ENCODE results near the gene INPP5F.

INPP5F gene

DNA sequence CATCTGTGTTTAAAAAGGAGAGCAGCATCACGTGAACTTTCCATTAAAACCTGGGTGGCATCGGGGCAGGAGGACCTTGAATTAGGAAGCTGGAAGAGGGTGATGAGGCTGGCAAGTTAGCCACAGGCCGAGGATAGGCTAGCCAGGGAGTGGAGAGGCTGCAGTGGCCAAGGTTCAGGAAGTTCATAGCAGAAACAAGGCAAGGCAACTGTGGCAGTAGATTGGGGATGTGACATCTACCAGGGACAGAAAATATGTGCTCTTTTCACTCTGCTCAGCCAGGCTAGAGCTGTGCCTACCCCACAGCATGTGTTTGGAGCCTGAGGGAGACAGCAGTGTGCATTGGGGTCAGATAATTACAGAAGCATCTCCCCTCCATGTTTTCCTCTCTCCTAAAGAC, 2.2 kb upstream of the INPP5F start:
- H3K4me1 Mint-ChIP-seq (ENCODE audit: low read depth) = peaks cover 32% of the 10 kb centered on the region
- peaks cover 2% of the 10 kb centered on the region for H3K27me3 Mint-ChIP-seq (ENCODE audit: low read depth)
- no peak overlapping the region for H3K27ac Mint-ChIP-seq
- no peak for DNase-seq (ENCODE audit: low spot score)
- H3K36me3 Mint-ChIP-seq (ENCODE audit: low read depth) = peaks cover 1% of the 10 kb centered on the region
- H3K4me3 Mint-ChIP-seq = no peak overlapping the region
- H3K9me3 Mint-ChIP-seq = peaks cover 5% of the 10 kb centered on the region

DNA sequence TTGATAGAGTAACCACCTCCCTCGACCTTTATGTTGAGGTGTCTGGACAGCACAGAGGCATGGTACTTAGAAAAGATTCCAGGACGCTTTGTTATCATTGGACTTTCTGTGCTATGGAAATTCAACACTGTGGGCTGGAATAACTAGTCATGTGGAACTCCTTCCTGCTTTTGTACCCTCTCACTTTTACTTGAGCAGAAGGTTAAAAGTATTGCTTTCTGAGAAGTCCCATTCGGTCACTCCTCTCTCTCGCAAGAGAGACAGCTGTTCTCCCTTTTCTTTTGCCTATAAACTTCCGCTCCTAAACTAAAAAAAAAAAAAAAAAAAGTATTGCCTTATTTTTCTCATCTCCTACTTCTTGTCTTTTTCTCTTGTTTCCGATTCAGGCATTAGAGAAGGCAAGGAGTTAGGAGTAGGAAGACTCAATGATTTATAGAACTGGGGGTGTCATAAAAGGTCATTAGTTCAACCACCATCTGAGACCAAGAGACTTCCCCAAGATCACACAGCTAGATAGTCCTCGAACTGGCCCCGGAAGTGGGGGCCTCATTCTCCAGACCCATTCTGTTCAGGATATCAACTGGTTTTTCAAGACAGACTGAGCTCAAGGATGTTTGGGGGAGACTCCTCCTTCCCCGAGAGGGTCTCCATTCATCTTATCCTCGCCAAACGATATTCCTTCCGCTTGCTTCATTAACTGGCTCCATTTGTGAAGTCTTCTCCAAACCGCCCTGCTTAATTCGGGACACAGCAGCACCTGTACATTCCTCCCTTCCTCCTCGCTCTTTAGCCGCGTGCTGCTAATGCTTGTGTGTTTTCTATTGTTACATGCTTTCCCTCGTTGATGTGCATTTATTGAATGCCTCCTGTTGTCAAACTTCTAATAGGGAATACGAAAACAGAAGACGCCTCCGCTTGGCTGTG, 995 bp upstream of the INPP5F start:
- DNase-seq (ENCODE audit: low spot score) = no peak
- H3K36me3 Mint-ChIP-seq (ENCODE audit: low read depth) = peaks cover 1% of the 10 kb centered on the region
- peak overlapping the region; percentile 20 for H3K27ac Mint-ChIP-seq
- peaks cover 36% of the 10 kb centered on the region for H3K4me1 Mint-ChIP-seq (ENCODE audit: low read depth)
- peak overlapping the region; percentile 84 for H3K4me3 Mint-ChIP-seq
- H3K9me3 Mint-ChIP-seq = peaks cover 5% of the 10 kb centered on the region
- H3K27me3 Mint-ChIP-seq (ENCODE audit: low read depth) = peaks cover 2% of the 10 kb centered on the region

DNA sequence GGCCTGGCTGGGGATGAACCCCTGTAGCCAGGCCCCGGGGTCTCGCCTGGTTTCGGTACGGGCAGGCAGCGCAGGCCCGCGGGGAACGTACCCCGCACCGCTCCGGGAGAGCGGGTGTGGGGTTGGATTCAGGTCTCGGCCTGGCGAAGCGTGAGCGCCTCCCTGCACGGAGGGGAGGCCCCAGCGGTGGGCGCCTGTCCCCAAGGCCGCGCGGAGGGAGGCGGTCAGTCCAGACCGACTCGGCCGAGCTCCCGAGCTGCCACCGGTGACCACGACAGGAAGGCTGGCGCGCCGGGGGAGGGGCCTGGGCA, 378 bp upstream of the INPP5F start:
- DNase-seq (ENCODE audit: low spot score) = no peak
- Mint-ChIP-seq H3K27ac (peak overlapping the region; percentile 20), H3K4me1 (ENCODE audit: low read depth) (peaks cover 37% of the 10 kb centered on the region), H3K4me3 (peak overlapping the region; percentile 84), H3K27me3 (ENCODE audit: low read depth) (peaks cover 2% of the 10 kb centered on the region), H3K9me3 (peaks cover 4% of the 10 kb centered on the region), H3K36me3 (ENCODE audit: low read depth) (peaks cover 3% of the 10 kb centered on the region)

DNA sequence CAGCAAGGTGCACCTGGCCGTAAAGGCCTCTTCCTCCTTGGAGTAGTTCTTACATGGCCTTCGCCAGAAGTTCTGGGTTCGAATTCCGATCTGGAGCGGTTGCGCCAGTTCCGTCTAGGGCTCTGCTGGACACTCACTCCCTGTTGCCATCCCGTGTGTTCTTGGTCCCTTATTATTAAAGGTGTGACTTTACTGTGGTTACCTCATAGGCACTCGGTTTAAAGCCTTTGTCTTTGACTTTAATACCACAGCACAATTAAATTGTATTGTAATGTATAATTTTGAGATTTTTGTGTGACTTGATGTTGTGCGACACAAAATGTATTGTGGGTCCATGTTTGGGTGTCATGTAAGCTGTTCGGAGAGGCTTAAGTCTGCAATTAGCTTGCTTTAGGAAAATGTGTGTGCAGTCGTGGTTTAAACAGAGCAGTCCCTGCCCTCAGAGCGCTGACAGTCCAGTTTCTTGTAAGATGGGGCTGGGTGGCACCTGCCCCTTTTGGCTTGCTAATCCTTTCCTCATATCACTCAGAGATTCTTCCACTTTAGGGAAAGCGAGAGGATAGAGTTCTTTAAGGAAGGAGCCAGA, 919 bp downstream of the INPP5F start:
- no peaks in the 10 kb centered on the region for H3K9me3 Mint-ChIP-seq

DNA sequence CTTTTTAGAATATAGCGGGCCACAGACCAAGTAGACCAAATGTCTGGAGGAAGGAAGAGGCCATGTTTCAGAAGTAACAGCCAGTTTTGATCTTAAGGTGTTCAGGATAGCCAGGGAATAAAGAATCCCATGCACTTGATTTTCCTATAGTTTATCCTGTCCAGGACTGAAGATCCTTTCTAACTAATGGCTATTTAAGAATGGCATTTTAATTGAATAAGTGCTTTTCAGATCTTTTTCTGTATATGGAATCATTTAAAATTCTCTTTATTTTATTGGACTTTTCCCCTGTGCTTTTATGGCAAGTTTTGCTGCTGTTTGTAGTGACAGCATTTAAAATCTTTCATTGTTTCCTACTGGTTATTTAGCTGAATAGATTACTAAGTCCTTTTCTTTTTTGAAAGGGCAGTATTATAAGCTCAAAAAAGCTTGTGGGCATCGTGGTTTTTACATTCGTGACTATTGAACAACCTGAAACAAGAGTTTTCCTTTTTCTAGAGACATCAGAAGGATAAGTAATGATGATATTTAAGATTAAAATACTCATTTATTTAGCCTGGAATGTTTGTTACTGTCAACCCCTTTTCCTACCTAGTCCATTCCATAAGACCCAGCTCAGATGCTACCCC, 2.4 kb downstream of the INPP5F start:
- H3K27me3 Mint-ChIP-seq (ENCODE audit: low read depth) = peaks cover 2% of the 10 kb centered on the region
- peaks cover 40% of the 10 kb centered on the region for H3K4me1 Mint-ChIP-seq (ENCODE audit: low read depth)
- peaks cover 3% of the 10 kb centered on the region for H3K36me3 Mint-ChIP-seq (ENCODE audit: low read depth)
- H3K9me3 Mint-ChIP-seq = no peaks in the 10 kb centered on the region
- no peak overlapping the region for H3K27ac Mint-ChIP-seq
- DNase-seq (ENCODE audit: low spot score) = no peak
- peak overlapping the region; percentile 89 for H3K4me3 Mint-ChIP-seq

More for the DNA sequence above, 919 bp downstream of the INPP5F start:
- H3K4me1 Mint-ChIP-seq (ENCODE audit: low read depth) = peaks cover 37% of the 10 kb centered on the region
- H3K27ac Mint-ChIP-seq = peak overlapping the region; percentile 76
- H3K36me3 Mint-ChIP-seq (ENCODE audit: low read depth) = peaks cover 3% of the 10 kb centered on the region
- H3K27me3 Mint-ChIP-seq (ENCODE audit: low read depth) = peaks cover 2% of the 10 kb centered on the region
- peak overlapping the region; percentile 89 for H3K4me3 Mint-ChIP-seq
- DNase-seq (ENCODE audit: low spot score) = no peak

DNA sequence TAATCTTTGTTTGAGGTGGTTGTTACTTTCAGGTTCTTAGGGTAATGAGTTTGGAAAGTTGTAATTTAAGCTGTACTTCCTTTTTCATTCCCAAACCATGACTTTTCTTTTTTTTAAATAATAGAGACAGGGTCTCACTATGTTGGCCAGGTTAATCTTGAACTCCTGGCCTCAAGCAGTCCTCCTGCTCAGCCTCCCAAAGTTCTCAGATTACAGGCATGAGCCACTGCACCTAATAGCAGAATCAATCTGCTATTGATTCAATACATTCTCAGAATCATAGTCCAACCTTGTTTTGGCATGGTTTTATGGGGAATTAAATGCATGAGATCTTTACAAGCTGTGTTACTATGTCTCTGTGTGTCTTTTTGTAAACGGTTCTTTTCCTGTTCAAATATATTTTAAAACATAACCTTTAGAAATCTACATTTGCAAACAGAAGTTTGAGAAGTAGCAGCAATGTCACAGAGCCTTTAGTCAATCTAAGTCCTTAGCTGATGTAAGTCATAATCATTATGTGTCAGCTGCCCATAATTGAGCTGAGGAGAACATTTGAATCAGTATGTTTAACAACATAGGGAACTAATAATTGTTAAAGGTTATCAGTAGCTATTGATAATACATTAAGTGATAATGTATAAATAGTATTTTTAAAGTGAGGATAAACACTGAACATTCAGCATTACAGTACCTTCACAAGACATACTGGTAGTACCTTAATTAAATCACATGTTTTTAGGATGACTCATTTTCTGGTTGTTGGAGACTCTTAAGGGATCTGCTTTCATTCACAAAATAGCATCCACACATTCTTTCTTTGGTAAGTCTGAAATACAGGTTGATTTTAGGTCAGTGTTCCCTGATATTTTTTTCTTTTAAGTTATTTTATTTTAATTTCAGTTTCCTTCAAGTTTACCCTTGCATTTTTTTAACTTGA, 8.8 kb downstream of the INPP5F start:
- Mint-ChIP-seq H3K9me3 (no peaks in the 10 kb centered on the region), H3K4me1 (ENCODE audit: low read depth) (peaks cover 15% of the 10 kb centered on the region), H3K4me3 (no peak overlapping the region), H3K36me3 (ENCODE audit: low read depth) (peaks cover 1% of the 10 kb centered on the region), H3K27ac (no peak overlapping the region), H3K27me3 (ENCODE audit: low read depth) (no peaks in the 10 kb centered on the region)
- no peak for DNase-seq (ENCODE audit: low spot score)

DNA sequence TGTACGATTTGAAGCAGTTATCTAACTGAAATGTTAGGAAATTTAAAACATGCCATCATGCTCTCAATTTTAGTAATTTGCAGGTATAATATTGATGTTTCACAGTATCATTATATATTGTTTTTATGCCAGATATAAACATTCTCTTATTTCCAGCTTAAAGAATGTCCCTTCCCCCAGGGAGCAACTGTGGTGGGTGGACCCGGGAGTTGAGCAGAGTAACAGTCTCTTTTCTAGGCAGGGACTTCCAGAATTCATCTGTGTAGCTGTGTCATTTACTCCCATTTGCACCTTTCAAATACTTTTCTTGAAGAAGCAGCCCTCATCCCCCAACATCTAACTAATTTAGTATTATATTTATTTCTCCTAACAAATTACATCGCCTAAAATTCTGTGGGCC, 9.6 kb downstream of the INPP5F start:
- Mint-ChIP-seq H3K27ac (no peak overlapping the region), H3K36me3 (ENCODE audit: low read depth) (no peaks in the 10 kb centered on the region), H3K27me3 (ENCODE audit: low read depth) (no peaks in the 10 kb centered on the region), H3K4me1 (ENCODE audit: low read depth) (peaks cover 17% of the 10 kb centered on the region), H3K4me3 (no peak overlapping the region), H3K9me3 (no peaks in the 10 kb centered on the region)
- DNase-seq (ENCODE audit: low spot score) = no peak

DNA sequence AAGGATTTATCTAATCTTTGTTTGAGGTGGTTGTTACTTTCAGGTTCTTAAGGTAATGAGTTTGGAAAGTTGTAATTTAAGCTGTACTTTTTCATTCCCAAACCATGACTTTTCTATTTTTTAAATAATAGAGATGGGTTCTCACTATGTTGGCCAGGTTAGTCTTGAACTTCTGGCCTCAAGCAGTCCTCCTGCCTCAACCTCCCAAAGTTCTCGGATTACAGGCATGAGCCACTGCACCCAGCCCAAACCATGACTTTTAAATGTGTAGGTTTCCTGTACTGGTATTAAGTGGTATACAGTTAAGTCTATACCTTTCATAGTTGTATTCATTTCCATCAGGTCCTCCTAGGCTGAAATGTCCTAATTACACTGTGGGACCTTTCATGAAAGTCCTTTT, 10.4 kb downstream of the INPP5F start:
- no peaks in the 10 kb centered on the region for H3K9me3 Mint-ChIP-seq
- H3K4me1 Mint-ChIP-seq (ENCODE audit: low read depth) = peaks cover 17% of the 10 kb centered on the region
- no peaks in the 10 kb centered on the region for H3K27me3 Mint-ChIP-seq (ENCODE audit: low read depth)
- DNase-seq (ENCODE audit: low spot score) = no peak
- H3K27ac Mint-ChIP-seq = no peak overlapping the region
- no peaks in the 10 kb centered on the region for H3K36me3 Mint-ChIP-seq (ENCODE audit: low read depth)
- no peak overlapping the region for H3K4me3 Mint-ChIP-seq

DNA sequence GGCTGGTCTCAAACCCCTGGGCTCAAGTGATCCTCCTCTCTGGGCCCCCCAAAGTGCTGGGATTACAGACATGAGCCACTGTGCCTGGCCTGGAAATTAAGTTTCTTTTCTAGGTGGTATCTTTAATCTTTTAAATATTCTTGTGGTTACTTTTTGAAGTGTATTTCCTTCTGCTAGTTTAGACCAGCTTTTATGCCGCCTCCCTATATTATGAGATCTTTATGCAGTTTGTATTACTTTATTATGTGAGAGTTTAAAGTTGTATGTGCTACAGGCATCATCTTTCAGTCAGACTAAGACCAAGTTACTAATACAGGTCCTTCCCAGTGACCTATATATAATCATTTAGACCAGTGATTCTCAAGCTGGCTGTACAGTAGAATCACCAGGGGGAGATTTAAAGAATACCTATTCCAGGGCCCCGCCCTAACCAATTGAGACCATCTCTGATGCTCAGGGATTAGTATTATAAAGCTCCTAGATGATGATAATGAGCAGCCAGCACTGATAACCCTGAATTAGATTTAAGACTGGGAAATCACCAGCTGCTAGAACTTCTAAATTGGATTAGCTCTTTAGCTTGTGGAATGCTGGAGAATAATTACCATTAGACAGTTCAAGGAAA, 11.3 kb downstream of the INPP5F start:
- Mint-ChIP-seq H3K27ac (no peak overlapping the region), H3K4me1 (ENCODE audit: low read depth) (peaks cover 17% of the 10 kb centered on the region), H3K4me3 (no peak overlapping the region), H3K27me3 (ENCODE audit: low read depth) (no peaks in the 10 kb centered on the region), H3K36me3 (ENCODE audit: low read depth) (no peaks in the 10 kb centered on the region), H3K9me3 (no peaks in the 10 kb centered on the region)
- no peak for DNase-seq (ENCODE audit: low spot score)

DNA sequence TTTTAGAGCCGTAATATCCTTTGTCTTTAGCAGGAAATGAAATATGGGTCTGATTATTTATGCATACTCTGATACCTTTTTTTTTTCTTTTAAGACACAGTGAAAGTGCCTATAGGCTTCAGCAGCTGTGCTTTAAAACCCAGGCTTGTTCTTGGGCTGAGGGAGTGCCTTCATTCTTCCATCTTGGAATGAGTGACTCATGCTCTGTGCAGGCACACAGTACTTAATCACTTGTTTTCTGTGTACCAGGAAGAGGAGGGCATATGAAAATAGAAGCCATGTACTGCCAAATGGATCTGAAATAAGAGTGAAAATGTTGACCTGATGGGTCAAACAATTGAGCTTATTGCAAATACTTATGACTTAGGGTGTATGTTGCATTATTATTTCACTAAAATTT, 12.0 kb downstream of the INPP5F start:
- no peaks in the 10 kb centered on the region for H3K27me3 Mint-ChIP-seq (ENCODE audit: low read depth)
- no peaks in the 10 kb centered on the region for H3K36me3 Mint-ChIP-seq (ENCODE audit: low read depth)
- no peak overlapping the region for H3K4me3 Mint-ChIP-seq
- no peak overlapping the region for H3K27ac Mint-ChIP-seq
- H3K9me3 Mint-ChIP-seq = no peaks in the 10 kb centered on the region
- DNase-seq (ENCODE audit: low spot score) = no peak
- H3K4me1 Mint-ChIP-seq (ENCODE audit: low read depth) = peaks cover 17% of the 10 kb centered on the region

DNA sequence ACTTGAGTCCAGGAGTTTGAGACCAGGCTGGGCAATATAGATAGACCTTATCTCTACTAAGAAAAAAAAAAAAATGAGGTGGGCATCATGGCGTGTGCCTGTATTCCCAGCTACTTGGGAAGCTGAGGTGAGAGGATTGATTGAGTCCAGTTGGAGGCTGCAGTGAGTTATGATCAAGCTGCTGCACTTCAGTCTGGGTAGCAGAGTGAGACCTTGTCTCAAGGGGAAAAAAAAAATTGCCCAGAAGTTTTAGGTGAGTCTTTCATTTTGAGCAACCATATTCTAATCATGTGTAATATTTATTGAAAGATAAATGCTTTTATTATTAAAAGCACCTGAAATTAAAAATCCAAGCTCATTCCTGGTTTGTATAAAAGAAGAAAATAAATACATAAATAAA, 13.1 kb downstream of the INPP5F start:
- no peak overlapping the region for H3K27ac Mint-ChIP-seq
- no peaks in the 10 kb centered on the region for H3K9me3 Mint-ChIP-seq
- peaks cover 13% of the 10 kb centered on the region for H3K4me1 Mint-ChIP-seq (ENCODE audit: low read depth)
- DNase-seq (ENCODE audit: low spot score) = no peak
- H3K36me3 Mint-ChIP-seq (ENCODE audit: low read depth) = no peaks in the 10 kb centered on the region
- H3K4me3 Mint-ChIP-seq = no peak overlapping the region
- no peaks in the 10 kb centered on the region for H3K27me3 Mint-ChIP-seq (ENCODE audit: low read depth)

DNA sequence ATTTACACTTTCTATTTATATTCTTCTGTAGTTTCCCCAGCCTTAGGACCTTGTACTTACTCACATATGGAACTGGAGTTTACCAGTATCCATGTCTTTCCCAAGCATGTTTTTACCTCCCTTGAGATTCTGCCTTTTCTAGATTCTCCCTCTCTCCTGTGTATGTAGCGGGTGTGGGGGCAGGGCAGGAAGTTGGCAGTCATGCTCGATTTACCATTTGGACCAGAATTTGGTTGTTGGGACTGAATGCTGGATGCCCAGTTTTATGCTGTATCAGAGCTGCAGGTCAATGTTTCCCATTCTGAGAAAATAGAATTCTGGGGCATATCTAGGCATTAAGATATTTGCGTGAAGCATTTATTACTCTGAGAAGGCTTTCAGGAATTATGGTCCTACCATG, 14.2 kb downstream of the INPP5F start:
- Mint-ChIP-seq H3K9me3 (no peaks in the 10 kb centered on the region), H3K4me1 (ENCODE audit: low read depth) (peaks cover 20% of the 10 kb centered on the region), H3K27ac (no peak overlapping the region), H3K4me3 (no peak overlapping the region), H3K36me3 (ENCODE audit: low read depth) (no peaks in the 10 kb centered on the region), H3K27me3 (ENCODE audit: low read depth) (no peaks in the 10 kb centered on the region)
- no peak for DNase-seq (ENCODE audit: low spot score)

DNA sequence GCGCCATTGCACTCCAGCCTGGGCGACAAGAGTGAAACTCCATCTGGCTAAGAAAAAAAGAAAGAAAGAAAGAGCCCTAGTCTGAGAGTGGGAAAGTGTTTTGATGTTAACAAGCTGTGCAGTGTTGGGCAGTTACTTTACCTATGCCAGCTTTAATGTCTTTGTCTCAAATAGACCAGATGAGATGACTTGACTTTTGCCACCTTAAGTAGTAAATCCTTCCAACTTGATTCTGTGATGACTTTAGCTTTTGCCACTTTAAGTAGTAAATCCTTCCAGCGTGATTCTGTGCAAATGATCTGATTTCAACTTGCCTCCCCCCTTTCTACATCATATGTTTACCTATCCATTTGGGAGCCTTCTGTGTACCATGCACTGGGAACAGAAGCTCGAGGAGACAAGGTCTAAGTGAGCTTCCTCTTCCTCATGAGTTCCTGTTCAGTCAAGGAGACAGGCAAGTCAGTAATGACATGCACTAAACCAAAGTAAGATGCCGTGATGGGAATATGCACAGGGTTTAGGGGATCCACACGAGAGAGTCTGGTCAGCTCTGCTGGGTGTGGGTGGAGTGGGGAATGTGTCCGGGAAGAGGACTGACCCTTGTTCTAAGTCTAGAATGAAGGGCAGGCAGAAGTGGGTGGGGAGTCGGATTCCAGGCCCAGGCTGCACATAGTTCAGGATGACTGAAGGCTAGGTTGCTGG, 17.2 kb downstream of the INPP5F start:
- Mint-ChIP-seq H3K27me3 (ENCODE audit: low read depth) (no peaks in the 10 kb centered on the region), H3K27ac (no peak overlapping the region), H3K9me3 (no peaks in the 10 kb centered on the region), H3K4me3 (no peak overlapping the region), H3K36me3 (ENCODE audit: low read depth) (no peaks in the 10 kb centered on the region), H3K4me1 (ENCODE audit: low read depth) (peaks cover 15% of the 10 kb centered on the region)
- DNase-seq (ENCODE audit: low spot score) = no peak
